Measurements from ENCODE around the gene PRXL2C.

The PRXL2C gene

DNA sequence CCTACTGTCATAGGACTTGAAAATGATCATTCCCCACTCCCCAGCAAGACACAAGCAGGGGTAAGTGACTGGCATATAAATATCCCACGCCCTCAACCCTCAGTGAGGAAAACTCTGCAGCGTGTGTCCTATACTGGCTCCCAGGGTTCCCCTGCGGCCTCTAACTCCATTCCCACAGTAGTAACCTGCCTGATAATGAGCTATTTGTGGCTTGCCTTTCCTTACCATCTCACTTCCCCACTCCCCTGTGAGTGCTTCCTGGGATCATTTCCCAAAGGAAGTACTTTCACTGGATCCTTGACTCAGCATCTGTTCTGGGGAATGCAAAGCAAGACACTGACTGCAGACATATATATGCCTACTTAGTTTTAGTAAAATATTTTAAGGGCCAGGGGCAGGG lies 49.8 kb downstream of the PRXL2C start:
- no peak; the same call in 2 of the 3 replicates for ATAC-seq
- TF ChIP-seq GLIS3 (CRISPR knock-in tag; IDR thresholded peaks at IDR 0.05): no peak
- no peak for TF ChIP-seq ESRRG (CRISPR knock-in tag; IDR thresholded peaks at IDR 0.05)
- TF ChIP-seq, protein P1, sequence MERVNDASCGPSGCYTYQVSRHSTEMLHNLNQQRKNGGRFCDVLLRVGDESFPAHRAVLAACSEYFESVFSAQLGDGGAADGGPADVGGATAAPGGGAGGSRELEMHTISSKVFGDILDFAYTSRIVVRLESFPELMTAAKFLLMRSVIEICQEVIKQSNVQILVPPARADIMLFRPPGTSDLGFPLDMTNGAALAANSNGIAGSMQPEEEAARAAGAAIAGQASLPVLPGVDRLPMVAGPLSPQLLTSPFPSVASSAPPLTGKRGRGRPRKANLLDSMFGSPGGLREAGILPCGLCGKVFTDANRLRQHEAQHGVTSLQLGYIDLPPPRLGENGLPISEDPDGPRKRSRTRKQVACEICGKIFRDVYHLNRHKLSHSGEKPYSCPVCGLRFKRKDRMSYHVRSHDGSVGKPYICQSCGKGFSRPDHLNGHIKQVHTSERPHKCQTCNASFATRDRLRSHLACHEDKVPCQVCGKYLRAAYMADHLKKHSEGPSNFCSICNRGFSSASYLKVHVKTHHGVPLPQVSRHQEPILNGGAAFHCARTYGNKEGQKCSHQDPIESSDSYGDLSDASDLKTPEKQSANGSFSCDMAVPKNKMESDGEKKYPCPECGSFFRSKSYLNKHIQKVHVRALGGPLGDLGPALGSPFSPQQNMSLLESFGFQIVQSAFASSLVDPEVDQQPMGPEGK (CRISPR knock-in tag; IDR thresholded peaks at IDR 0.05; ENCODE audit: borderline replicate concordance): no peak
- TF ChIP-seq RARB (CRISPR knock-in tag; IDR thresholded peaks at IDR 0.05): no peak

DNA sequence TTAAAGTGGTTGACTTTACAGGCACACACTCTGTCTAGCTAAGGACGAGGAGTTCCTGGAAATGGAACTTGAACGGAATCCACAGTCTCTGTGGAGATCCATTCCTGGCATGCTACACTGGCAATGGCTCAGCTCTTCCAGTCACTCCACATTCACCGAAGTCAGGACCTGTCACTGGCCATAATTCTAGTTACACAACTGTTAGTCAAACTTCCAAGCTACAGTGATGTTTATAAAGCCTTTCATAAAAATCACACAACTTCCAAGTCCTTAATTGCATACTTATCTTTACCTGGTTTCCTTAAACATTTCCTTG lies 51.2 kb downstream of the PRXL2C start:
- no peak for ATAC-seq
- TF ChIP-seq ZFP30 (CRISPR knock-in tag; IDR thresholded peaks at IDR 0.05) (no peak), TOX (CRISPR knock-in tag; IDR thresholded peaks at IDR 0.05; ENCODE audit: borderline replicate concordance) (no peak)

DNA sequence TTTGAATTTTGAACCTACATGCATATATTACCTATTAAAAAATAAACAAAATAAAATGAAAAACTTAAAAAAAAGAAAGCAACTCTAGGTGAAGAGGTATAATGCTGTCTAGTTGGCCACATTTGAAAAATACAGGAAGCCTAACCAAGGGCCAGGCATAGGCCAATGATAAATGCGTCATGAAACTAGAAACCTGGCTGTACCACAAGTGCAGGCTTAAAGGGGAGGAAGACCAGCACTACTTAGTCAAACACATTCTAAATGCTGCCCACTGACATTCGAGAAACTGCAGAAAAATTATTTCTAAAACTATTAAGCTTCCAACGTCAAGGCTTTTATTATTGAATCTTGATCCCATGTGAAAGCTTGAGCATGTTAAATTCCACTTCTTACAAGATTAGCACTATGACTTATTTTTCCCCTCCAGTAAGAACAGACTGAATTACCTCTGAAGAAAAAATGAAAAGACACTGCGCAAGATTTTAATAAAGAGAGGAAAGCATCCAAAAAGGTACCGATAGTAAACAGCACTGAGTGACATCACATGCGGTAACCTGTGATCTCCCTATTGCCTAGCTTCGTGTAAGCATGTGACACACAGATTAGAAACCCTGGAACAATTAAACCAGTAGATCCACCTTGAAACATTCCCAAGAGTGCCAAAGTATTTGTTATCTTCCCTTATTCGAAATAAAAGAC lies 51.7 kb downstream of the PRXL2C start:
- TF ChIP-seq, protein P1 (CRISPR knock-in tag; IDR thresholded peaks at IDR 0.05; ENCODE audit: borderline replicate concordance): no peak
- TF ChIP-seq ZNF565 (CRISPR knock-in tag; conservative IDR thresholded peaks at IDR 0.05; ENCODE audit: low read depth): no peak
- TF ChIP-seq ZFP30 (CRISPR knock-in tag; IDR thresholded peaks at IDR 0.05): no peak
- no peak for TF ChIP-seq OSR1 (CRISPR knock-in tag; IDR thresholded peaks at IDR 0.05)
- TF ChIP-seq ZNF8 (CRISPR knock-in tag; IDR thresholded peaks at IDR 0.05): no peak
- no peak for TF ChIP-seq RARB (CRISPR knock-in tag; IDR thresholded peaks at IDR 0.05)
- no peak for TF ChIP-seq ZFP3 (CRISPR knock-in tag; IDR thresholded peaks at IDR 0.05)
- TF ChIP-seq, protein P2, sequence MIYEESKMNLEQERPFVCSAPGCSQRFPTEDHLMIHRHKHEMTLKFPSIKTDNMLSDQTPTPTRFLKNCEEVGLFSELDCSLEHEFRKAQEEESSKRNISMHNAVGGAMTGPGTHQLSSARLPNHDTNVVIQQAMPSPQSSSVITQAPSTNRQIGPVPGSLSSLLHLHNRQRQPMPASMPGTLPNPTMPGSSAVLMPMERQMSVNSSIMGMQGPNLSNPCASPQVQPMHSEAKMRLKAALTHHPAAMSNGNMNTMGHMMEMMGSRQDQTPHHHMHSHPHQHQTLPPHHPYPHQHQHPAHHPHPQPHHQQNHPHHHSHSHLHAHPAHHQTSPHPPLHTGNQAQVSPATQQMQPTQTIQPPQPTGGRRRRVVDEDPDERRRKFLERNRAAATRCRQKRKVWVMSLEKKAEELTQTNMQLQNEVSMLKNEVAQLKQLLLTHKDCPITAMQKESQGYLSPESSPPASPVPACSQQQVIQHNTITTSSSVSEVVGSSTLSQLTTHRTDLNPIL (CRISPR knock-in tag; IDR thresholded peaks at IDR 0.05; ENCODE audit: low read depth): no peak
- TF ChIP-seq BACH2 (CRISPR knock-in tag; IDR thresholded peaks at IDR 0.05; ENCODE audit: borderline replicate concordance): no peak
- TF ChIP-seq ARNTL (CRISPR knock-in tag; IDR thresholded peaks at IDR 0.05; ENCODE audit: borderline replicate concordance, low read depth): no peak
- TF ChIP-seq SNAI2 (CRISPR knock-in tag; IDR thresholded peaks at IDR 0.05): no peak
- no peak for TF ChIP-seq CSDC2 (CRISPR knock-in tag; IDR thresholded peaks at IDR 0.05)
- no peak for TF ChIP-seq PPARA (CRISPR knock-in tag; IDR thresholded peaks at IDR 0.05; ENCODE audit: borderline replicate concordance)
- TF ChIP-seq, protein P3, sequence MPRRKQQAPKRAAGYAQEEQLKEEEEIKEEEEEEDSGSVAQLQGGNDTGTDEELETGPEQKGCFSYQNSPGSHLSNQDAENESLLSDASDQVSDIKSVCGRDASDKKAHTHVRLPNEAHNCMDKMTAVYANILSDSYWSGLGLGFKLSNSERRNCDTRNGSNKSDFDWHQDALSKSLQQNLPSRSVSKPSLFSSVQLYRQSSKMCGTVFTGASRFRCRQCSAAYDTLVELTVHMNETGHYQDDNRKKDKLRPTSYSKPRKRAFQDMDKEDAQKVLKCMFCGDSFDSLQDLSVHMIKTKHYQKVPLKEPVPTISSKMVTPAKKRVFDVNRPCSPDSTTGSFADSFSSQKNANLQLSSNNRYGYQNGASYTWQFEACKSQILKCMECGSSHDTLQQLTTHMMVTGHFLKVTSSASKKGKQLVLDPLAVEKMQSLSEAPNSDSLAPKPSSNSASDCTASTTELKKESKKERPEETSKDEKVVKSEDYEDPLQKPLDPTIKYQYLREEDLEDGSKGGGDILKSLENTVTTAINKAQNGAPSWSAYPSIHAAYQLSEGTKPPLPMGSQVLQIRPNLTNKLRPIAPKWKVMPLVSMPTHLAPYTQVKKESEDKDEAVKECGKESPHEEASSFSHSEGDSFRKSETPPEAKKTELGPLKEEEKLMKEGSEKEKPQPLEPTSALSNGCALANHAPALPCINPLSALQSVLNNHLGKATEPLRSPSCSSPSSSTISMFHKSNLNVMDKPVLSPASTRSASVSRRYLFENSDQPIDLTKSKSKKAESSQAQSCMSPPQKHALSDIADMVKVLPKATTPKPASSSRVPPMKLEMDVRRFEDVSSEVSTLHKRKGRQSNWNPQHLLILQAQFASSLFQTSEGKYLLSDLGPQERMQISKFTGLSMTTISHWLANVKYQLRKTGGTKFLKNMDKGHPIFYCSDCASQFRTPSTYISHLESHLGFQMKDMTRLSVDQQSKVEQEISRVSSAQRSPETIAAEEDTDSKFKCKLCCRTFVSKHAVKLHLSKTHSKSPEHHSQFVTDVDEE (CRISPR knock-in tag; IDR thresholded peaks at IDR 0.05): no peak
- no peak for TF ChIP-seq TCF4 (CRISPR knock-in tag; IDR thresholded peaks at IDR 0.05; ENCODE audit: borderline replicate concordance)
- no peak for TF ChIP-seq TOX (CRISPR knock-in tag; IDR thresholded peaks at IDR 0.05; ENCODE audit: borderline replicate concordance)
- TF ChIP-seq GLIS3 (CRISPR knock-in tag; IDR thresholded peaks at IDR 0.05): no peak
- ATAC-seq: no peak; the same call in 2 of the 3 replicates

DNA sequence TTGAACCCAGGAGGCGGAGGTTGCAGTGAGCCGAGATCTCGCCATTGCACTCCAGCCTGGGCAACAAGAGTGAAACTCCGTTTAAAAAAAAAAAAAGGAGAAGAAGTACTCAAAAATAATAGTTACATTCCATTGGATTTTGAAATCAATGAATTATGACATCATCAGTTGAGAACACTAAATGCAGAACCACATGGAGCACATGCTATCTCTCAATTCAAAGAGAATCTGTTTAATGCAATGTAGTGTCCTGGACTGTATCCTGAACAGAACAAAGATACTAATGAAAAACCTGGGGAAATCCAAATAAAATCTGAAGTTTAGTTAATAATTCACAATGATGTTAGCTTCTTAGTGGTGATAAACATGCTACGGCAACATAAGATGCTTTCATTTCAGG lies 55.8 kb downstream of the PRXL2C start:
- TF ChIP-seq BACH2 (CRISPR knock-in tag; IDR thresholded peaks at IDR 0.05; ENCODE audit: borderline replicate concordance) (no peak), ZNF565 (CRISPR knock-in tag; conservative IDR thresholded peaks at IDR 0.05; ENCODE audit: low read depth) (no peak), ISL1 (CRISPR knock-in tag; IDR thresholded peaks at IDR 0.05) (no peak), ZC3H10 (CRISPR knock-in tag; IDR thresholded peaks at IDR 0.05) (no peak), SNAI2 (CRISPR knock-in tag; IDR thresholded peaks at IDR 0.05) (no peak)
- TF ChIP-seq, protein P3 (CRISPR knock-in tag; IDR thresholded peaks at IDR 0.05): no peak
- TF ChIP-seq, protein P1 (CRISPR knock-in tag; IDR thresholded peaks at IDR 0.05; ENCODE audit: borderline replicate concordance): no peak

More for the DNA sequence above, 55.8 kb downstream of the PRXL2C start:
- no peak for ATAC-seq
